Ramos (cell line): ENCODE results near the gene TCP11.

Experiments used
- in situ Hi-C: fragments of 300-500 bp; cut with MboI; formaldehyde crosslinking; loops from one replicate; pipeline ENCODE4 v1.14.3; 2022; ENCODE audit warnings: low sequenced_read_pairs; ENCODE audit not compliant: unreplicated experiment

Gene TCP11

DNA sequence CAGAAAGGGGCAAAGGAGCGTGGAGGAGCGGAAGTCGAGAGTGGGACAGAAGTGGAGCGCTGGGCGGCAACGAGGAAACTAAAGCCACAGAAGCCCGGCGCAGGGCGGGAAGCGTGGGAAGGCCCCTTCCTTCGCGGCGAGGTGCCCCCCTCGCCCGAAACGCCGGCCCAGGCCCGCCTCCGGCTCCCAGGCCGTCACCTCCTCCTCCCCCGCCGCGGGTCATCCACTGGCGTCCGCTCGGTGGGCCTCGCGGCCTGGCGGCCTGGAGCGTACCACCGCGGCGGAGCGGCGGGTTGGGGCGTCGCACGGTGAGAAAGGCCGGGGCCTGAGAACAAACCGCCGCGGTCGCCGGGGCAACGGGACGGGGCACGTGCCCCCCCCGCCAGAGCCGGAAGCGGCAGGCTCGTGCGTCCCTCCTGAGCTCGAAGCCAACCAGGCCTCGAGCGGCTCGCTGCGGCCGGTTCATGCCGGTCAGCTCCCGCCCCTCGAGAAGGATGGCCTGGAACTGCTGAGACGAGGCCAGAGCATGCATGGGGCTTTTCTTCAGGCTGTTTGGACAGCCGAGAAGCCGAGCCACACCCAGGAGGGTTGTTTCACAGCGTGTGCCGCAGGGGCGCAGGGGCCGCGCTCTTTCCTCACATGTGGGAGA lies at the start of gene TCP11:
TSS of gene TCP11 (minus strand) at position 333 of the 649 bp plus-strand sequence. CDS start 469 bp downstream, outside the sequence.
- in situ Hi-C loops, result loop anchor here (25.0 kb wide), 2 partner anchors 579 to 979 kb away; partner anchors contain the start of gene SPDEF

DNA sequence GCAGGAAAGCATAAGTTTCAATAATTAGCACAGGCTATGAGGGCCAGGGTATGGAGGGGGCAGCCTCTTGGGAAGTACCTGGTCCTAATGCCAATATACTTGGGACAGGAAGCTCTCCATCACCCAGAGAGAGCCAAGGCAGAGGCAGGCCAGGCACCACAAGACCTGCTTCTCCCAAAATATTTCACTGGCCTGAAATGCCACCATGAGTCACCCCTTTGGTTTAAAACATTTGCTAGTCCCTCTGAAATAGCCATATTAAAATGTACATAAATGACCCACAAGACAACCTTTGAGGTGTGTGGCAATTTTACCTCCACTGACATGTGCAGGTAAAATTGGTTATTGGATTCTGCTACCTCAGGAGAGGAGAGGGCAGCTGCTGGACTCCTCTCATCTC lies 49.2 kb upstream of the TCP11 start:
- in situ Hi-C loops, result no loop called here

DNA sequence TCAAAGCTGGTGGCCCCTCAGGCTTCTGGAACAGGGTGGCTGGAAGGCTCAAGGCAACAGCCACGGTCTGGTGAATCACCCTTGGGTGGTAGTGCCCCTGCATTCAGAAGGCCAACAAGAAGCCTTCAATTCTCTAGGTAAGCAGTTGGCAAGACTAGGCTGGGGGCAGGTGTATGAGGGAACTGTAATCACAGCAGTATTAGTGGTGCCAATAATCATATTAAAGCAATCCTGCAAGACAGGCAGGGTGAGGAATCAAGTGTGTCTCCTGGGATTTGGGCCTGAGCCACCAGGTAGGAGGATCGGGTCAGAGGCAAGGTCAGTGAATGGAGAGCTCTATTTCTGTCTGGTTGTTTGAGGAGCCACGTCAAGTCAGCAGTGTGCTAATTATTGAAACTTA lies 47.7 kb upstream of the TCP11 start:
- in situ Hi-C loops, result no loop called here

DNA sequence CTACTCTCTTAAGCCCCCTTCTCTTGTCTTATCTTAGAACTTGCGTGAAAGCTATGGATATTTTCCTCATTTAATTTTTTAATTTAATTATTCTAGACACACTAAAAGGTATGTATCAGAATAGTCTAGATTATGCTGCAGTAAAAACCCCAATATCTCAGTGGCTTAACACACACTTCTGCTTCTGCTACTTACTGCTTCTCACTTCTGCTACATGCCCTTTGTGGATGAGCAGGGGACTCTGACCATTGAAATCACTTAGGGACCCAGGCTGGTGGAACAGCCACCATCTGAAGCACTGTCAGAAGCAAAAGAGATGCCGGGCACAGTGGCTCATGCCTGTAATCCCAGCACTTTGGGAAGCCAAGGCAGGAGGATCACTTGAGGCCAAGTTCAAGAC lies 45.4 kb upstream of the TCP11 start:
- in situ Hi-C loops, result no loop called here

- in situ Hi-C loops, result no loop called here
Measured at GRCh38 chr6:35185971-35186370, 44.8 kb upstream of the TCP11 start.

DNA sequence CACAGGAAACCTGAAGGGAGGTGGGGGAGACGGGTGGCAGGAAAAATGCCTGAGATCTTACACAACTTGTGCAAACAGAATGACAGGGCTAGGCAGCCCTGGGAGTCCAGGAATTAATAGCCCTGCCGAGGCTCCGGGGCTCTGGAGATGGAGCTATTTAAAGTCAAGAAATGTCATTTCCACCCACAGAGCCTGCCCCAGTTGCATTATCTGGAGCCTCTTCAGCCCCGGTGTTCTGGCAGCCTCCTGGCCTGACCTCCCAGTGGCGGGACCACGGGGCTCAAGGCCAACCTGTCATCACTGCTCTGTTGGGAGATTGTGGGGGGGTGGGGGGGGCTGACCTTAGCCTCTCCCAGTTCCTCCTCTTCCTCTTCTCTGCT lies 44.2 kb upstream of the TCP11 start:
- in situ Hi-C loops, result no loop called here

DNA sequence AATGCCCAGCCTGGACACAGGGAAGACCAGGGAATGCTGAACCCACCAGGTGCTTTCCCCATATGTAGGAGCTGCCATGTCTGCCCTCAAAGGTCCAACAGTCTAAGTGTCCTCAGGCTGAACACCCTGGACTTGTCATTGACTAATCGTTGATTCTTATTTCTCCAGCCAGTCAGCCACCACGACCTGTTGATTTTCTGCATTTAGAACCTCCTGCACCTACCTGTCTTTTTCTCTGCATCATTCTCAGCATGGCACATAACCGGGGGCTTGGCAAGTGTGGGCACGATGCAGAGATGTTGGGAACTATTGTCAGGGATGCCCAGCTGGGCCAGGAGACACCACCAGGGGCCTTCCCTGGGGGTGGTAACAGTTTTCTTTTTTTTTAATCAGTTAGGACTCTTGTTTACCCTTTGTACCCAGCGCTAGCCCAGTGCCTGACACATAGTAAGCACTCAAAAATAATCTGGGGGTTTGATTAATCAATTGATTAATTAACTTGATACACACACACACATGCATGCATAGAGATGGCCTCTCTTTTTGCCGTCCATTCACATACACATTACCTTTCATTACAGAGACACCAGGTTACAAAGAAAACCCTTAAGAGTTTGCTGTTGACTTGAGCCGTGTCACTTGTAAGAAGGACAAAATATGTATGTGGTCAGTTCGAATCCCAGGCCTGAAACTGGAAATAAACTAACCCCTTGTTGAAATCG lies 43.6 kb upstream of the TCP11 start:
- in situ Hi-C loops, result no loop called here

GRCh38 chr6:35183935-35184334 lies 42.8 kb upstream of the TCP11 start:
- in situ Hi-C loops, result no loop called here

DNA sequence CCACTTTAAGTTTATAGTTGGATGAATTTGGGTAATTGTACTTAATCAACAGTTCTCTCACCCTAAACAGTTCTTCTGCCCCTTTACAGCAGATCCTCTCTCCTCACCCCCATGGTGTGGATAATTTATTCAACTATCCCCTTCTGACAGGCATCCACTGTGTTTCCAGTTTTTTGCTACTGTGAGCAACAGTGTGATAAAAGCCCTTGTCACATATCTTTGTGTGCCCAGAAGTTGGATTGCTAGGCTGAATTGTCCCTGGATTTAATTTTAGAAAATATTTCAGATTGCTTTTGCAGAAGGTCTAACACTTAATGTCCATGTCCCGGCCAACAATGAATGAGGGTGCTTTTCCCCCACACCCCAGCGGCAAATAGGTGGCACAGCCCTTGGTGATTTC lies 42.1 kb upstream of the TCP11 start:
- in situ Hi-C loops, result no loop called here

- in situ Hi-C loops, result no loop called here
Measured at GRCh38 chr6:35181933-35182612, 40.9 kb upstream of the TCP11 start.

GRCh38 chr6:35181308-35181932 lies 40.3 kb upstream of the TCP11 start:
- in situ Hi-C loops, result no loop called here

DNA sequence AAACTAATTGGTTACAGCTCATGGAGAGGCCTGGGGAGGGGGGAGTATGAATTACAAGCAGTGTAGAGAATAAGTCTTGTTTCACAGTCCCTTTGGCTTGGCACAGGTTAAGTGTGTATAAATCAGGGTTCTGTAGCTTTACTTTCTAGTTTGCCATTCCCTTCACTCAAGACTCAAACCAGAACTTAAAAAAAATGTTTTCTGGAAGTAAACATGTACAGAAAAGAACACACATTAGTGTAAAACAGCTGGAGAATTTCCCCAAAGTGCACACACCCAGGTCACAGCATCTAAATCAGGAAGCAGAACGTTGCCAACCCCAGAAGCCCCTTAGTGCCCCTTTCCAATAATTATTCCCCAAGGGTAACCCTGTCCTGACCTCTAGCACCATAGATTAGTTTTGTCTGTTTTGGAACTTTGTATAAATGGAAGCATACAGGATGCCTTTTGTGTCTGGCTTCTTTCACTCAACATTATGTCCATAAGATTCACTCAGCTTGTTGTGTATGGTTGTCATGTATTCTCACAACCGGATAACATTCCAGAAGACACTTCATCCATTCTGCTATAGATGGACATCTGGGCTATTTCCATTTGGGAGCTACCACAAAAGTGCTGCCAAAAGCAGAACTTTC lies 38.9 kb upstream of the TCP11 start:
- in situ Hi-C loops, result no loop called here

- in situ Hi-C loops, result no loop called here
Measured at GRCh38 chr6:35178932-35179832, 38.0 kb upstream of the TCP11 start.

- in situ Hi-C loops, result no loop called here
Measured at GRCh38 chr6:35178012-35178411, 36.9 kb upstream of the TCP11 start.

- in situ Hi-C loops, result no loop called here
Measured at GRCh38 chr6:35177596-35177995, 36.5 kb upstream of the TCP11 start.

DNA sequence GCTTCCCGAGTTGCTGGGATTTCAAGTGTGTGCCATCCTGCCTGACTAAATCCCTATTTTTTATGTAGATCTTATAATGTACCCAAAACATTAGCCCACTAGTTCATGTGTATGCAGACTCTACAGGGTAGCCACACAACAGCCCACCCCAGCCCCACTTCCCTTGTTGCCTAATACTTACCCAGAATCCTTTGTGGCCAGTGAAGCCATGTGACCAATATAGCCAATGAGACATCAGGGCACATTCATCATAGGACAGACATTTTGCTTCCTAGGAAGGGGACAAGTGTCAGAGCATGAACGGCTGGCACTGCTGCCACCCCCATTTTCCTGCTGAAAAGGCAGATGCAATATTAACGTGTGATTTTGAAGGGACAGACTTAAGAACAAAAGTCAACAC lies 36.0 kb upstream of the TCP11 start:
- in situ Hi-C loops, result no loop called here

GRCh38 chr6:35176301-35177024 lies 35.3 kb upstream of the TCP11 start:
- in situ Hi-C loops, result no loop called here

GRCh38 chr6:35174501-35174900 lies 33.4 kb upstream of the TCP11 start:
- in situ Hi-C loops, result no loop called here

DNA sequence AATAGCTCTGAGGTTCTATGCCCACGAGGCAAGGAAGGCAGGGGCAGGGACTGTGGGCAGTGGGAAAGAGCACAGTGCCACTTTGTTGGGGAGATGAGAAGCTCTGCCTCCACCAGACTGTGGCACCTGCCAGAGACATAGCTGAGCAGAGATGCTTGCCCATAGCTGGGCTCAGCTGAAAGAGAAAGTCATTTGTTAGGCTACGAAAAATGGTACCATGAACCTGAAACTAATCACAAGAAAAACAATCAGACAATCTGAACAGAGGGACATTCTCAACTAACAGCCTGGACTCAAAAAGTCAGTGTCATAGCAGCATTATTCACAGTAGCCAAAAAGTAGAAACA lies 32.9 kb upstream of the TCP11 start:
- in situ Hi-C loops, result no loop called here
